ENCODE measurements around the gene KLRG1. TPM values are rescaled to one million over a fixed set of nuclear protein-coding genes. Genes with fewer than 3 reads are reported as not detected.

The KLRG1 gene
- total and polyA plus RNA-seq, 2 of the 8 experiments (the other 6 are each of a cell fraction or from before 2014, with no cell fraction given) = 7.9 to 12.8 TPM

- Histone ChIP-seq H4K8ac (ENCODE audit: extremely low read depth, insufficient read depth, low read length) (no peak overlapping the region; the same call in 1 of the 2 replicates), H3K23ac (ENCODE audit: insufficient read length) (no peak overlapping the region), H3K56ac (replicated peaks; ENCODE audit: insufficient read length, low read depth, low read length) (no peak overlapping the region), H3K4me2 (ENCODE audit: insufficient read depth in 1 of 2, low read depth in 2 of 2, low read length in 2 of 2) (no peak overlapping the region), H3K18ac (ENCODE audit: extremely low read depth, low read length) (no peak overlapping the region), H2BK5ac (ENCODE audit: low read depth, low read length) (no peak overlapping the region), H3K14ac (ENCODE audit: insufficient read length) (no peak overlapping the region), H3K4me1 (replicated peaks in 1 of 4; ENCODE audit: control insufficient read depth in 3 of 4, insufficient read depth in 4 of 4, low read length in 3 of 4) (no peaks in the 10 kb centered on the region), H3K79me2 (ENCODE audit: control insufficient read depth in 1 of 2, insufficient read depth in 2 of 2, low read length in 2 of 2) (no peaks in the 10 kb centered on the region), H2BK120ac (replicated peaks; ENCODE audit: low read depth, low read length) (no peak overlapping the region), H3K79me1 (ENCODE audit: low read depth, low read length) (no peaks in the 10 kb centered on the region), H2AFZ (ENCODE audit: low read length) (no peak overlapping the region), H3K27ac (ENCODE audit: low read depth, low read length) (no peak overlapping the region), H2BK15ac (ENCODE audit: low read length) (no peak overlapping the region), H3K9me3 (ENCODE audit: insufficient read depth in 2 of 2, low read depth in 1 of 2, low read length in 1 of 2) (no peaks in the 10 kb centered on the region), H4K5ac (ENCODE audit: insufficient read length, low read depth, low read length) (no peak overlapping the region), H3K36me3 (ENCODE audit: control insufficient read depth in 2 of 4, insufficient read depth in 4 of 4, low read length in 3 of 4) (no peaks in the 10 kb centered on the region), H3K4me3 (ENCODE audit: extremely low read depth in 1 of 4, insufficient read depth in 2 of 4, low read depth in 3 of 4, low read length in 4 of 4) (no peak overlapping the region), H3K27me3 (replicated peaks in 1 of 4; ENCODE audit: control insufficient read depth in 3 of 4, extremely low read depth in 1 of 4, insufficient read depth in 3 of 4, low read length in 3 of 4) (no peaks in the 10 kb centered on the region), H2AK5ac (ENCODE audit: low read depth, low read length) (no peak overlapping the region), H3K9ac (replicated peaks in 1 of 4; ENCODE audit: extremely low read depth in 1 of 4, low read depth in 3 of 4, low read length in 3 of 4) (no peak overlapping the region), H3K23me2 (ENCODE audit: low read depth, low read length) (no peaks in the 10 kb centered on the region), H4K20me1 (replicated peaks in 1 of 2; ENCODE audit: control insufficient read depth in 1 of 2, insufficient read depth in 2 of 2, low read length in 2 of 2) (no peaks in the 10 kb centered on the region), H4K91ac (replicated peaks; ENCODE audit: insufficient read length, low read length) (no peak overlapping the region), H2BK12ac (ENCODE audit: low read depth, low read length) (no peak overlapping the region), H3K4ac (replicated peaks; ENCODE audit: insufficient read length, low read depth, low read length) (no peak overlapping the region), H2BK20ac (ENCODE audit: low read length) (no peak overlapping the region)
- WGBS, 2 experiments (ENCODE audit: extremely low coverage in 1 of 2, insufficient coverage in 1 of 2, insufficient read length in 1 of 2, insufficient replicate concordance in 2 of 2, low coverage in 1 of 2, low lambda C conversion rate in 2 of 2, missing lambda C conversion rate in 1 of 2) = 85% methylated on average over 5 of the region's 5 CpGs; no CpG with 5 or more reads in 1 of the 2 experiments
- TF ChIP-seq EZH2 (IDR thresholded peaks at IDR 0.05; ENCODE audit: low read depth, low read length, severe bottlenecking) (no peak), SUZ12 (IDR thresholded peaks at IDR 0.05; ENCODE audit: low read length) (no peak), KDM5A (IDR thresholded peaks at IDR 0.05; ENCODE audit: low read length) (no peak), NANOG (IDR thresholded peaks at IDR 0.05; ENCODE audit: insufficient read depth, low read depth, low read length, poor library complexity, severe bottlenecking) (no peak)
- ChIA-PET CTCF (ENCODE audit: partially characterized antibody) (interaction anchor here (0.8 to 1.8 kb wide), 3 partner anchors 9 to 96 kb away, joined by 3 to 11 read pairs (median 5); no protein-coding TSS in a partner anchor), POLR2A (ENCODE audit: partially characterized antibody) (interaction anchor here (1.1 to 1.6 kb wide), 2 partner anchors 96 to 98 kb away, joined by 3 to 6 read pairs; no protein-coding TSS in a partner anchor)
- DNase-seq (ENCODE audit: low read depth in 1 of 2, low spot score in 2 of 2) (no peak), FAIRE-seq (no peak)
Measured at GRCh38 chr12:9040484-9041186, 51.3 kb downstream of the KLRG1 start.

All from H1 (cell line).